Astrocyte of the spinal cord (primary cell): ENCODE results near the gene TANK.

Experiments used
- DNase-seq: peaks from one replicate; pipeline ENCODE4 v3.0.0; 2011; ENCODE audit warnings: low read depth, low spot score
- H3K4me3 ChIP-seq: 2 replicates; pipeline ENCODE4 v1.5.1; 2011; ENCODE audit warnings: low read depth, mild to moderate bottlenecking, low read length, moderate library complexity
- CTCF ChIP-seq: IDR thresholded peaks from 2 replicates; pipeline ENCODE4 v1.5.1; 2012; ENCODE audit warnings: low read depth, mild to moderate bottlenecking, low read length, inconsistent platforms
- in situ Hi-C: cut with HindIII; loops from 2 replicates; pipeline ENCODE4 v1.10.0; 2017; ENCODE audit warnings: low sequenced_read_pairs

The TANK gene

GRCh38 chr2:161233858-161234431 is 73.7 kb downstream of the TANK start:
- no peak for DNase-seq
- in situ Hi-C loops, result no loop called here
- no peak for TF ChIP-seq CTCF
- no peak overlapping the region for H3K4me3 ChIP-seq

- TF ChIP-seq CTCF, result no peak
- no peak for DNase-seq
- H3K4me3 ChIP-seq, result no peak overlapping the region
- in situ Hi-C loops, result no loop called here
Measured at GRCh38 chr2:161234627-161235026, 74.4 kb downstream of the TANK start.

- no peak for TF ChIP-seq CTCF
- DNase-seq, result peak; percentile 55
- H3K4me3 ChIP-seq, result peak overlapping the region; percentile 58
- in situ Hi-C loops, result no loop called here
Measured at GRCh38 chr2:161237392-161238264, 77.4 kb downstream of the TANK start.

- TF ChIP-seq CTCF, result no peak
- DNase-seq, result no peak
- H3K4me3 ChIP-seq, result peak overlapping the region; percentile 58
- in situ Hi-C loops, result no loop called here
Measured at GRCh38 chr2:161238265-161238559, 78.0 kb downstream of the TANK start.

GRCh38 chr2:161238560-161239325 is 78.5 kb downstream of the TANK start:
- no peak for TF ChIP-seq CTCF

GRCh38 chr2:161239326-161240109 is 79.3 kb downstream of the TANK start:
- DNase-seq, result no peak
- no peak for TF ChIP-seq CTCF
- in situ Hi-C loops, result no loop called here
- H3K4me3 ChIP-seq, result no peak overlapping the region

More at GRCh38 chr2:161238560-161239325, 78.5 kb downstream of the TANK start:
- in situ Hi-C loops, result no loop called here
- peak; percentile 39 for DNase-seq
- peak overlapping the region; percentile 58 for H3K4me3 ChIP-seq
